ENCODE results near the gene ARFGAP2.
A peak's percentile ranks its signal among the peaks of the same experiment; 100 is the strongest.

ARFGAP2 gene

GRCh38 chr11:47186076-47186699, 9.5 kb upstream of the ARFGAP2 start, which contains the start of gene PACSIN3:
TSS of gene PACSIN3 (minus strand) at chr11:47186434. CDS start at chr11:47182727, 3,707 bp downstream.
- Histone ChIP-seq H3K9ac (ENCODE audit: low read depth, low read length) (peak within 1 kb of the TSS; percentile 81), H3K36me3 (ENCODE audit: control insufficient read depth, insufficient read depth, low read length) (peaks cover 5% of the 10 kb centered on the region), H3K4me1 (ENCODE audit: control insufficient read depth, insufficient read depth, low read length) (peaks cover 5% of the 10 kb centered on the region), H3K9me3 (ENCODE audit: control insufficient read depth, insufficient read depth, low read length) (no peaks in the 10 kb centered on the region), H3K27me3 (ENCODE audit: control insufficient read depth, insufficient read depth, low read length) (peaks cover 8% of the 10 kb centered on the region), H3K4me3 (ENCODE audit: low read depth, low read length) (peak within 1 kb of the TSS; percentile 74)

- H3K4me3 ChIP-seq (ENCODE audit: low read depth, low read length), result peak overlapping the region; percentile 74
- H3K4me1 ChIP-seq (ENCODE audit: control insufficient read depth, insufficient read depth, low read length), result peaks cover 5% of the 10 kb centered on the region
- peak overlapping the region; percentile 81 for H3K9ac ChIP-seq (ENCODE audit: low read depth, low read length)
- H3K36me3 ChIP-seq (ENCODE audit: control insufficient read depth, insufficient read depth, low read length), result peaks cover 5% of the 10 kb centered on the region
- H3K9me3 ChIP-seq (ENCODE audit: control insufficient read depth, insufficient read depth, low read length), result no peaks in the 10 kb centered on the region
- H3K27me3 ChIP-seq (ENCODE audit: control insufficient read depth, insufficient read depth, low read length), result peaks cover 8% of the 10 kb centered on the region
Measured at GRCh38 chr11:47185305-47186075, 8.8 kb upstream of the ARFGAP2 start.

GRCh38 chr11:47184711-47185304, 8.1 kb upstream of the ARFGAP2 start:
- Histone ChIP-seq H3K4me3 (ENCODE audit: low read depth, low read length) (peak overlapping the region; percentile 74), H3K4me1 (ENCODE audit: control insufficient read depth, insufficient read depth, low read length) (peaks cover 6% of the 10 kb centered on the region), H3K36me3 (ENCODE audit: control insufficient read depth, insufficient read depth, low read length) (peaks cover 10% of the 10 kb centered on the region), H3K9me3 (ENCODE audit: control insufficient read depth, insufficient read depth, low read length) (no peaks in the 10 kb centered on the region), H3K9ac (ENCODE audit: low read depth, low read length) (peak overlapping the region; percentile 76), H3K27me3 (ENCODE audit: control insufficient read depth, insufficient read depth, low read length) (peaks cover 8% of the 10 kb centered on the region)

GRCh38 chr11:47183969-47184368, 7.3 kb upstream of the ARFGAP2 start:
- Histone ChIP-seq H3K36me3 (ENCODE audit: control insufficient read depth, insufficient read depth, low read length) (peaks cover 16% of the 10 kb centered on the region), H3K9ac (ENCODE audit: low read depth, low read length) (no peak overlapping the region), H3K9me3 (ENCODE audit: control insufficient read depth, insufficient read depth, low read length) (no peaks in the 10 kb centered on the region), H3K4me3 (ENCODE audit: low read depth, low read length) (peak overlapping the region; percentile 74), H3K4me1 (ENCODE audit: control insufficient read depth, insufficient read depth, low read length) (peaks cover 8% of the 10 kb centered on the region), H3K27me3 (ENCODE audit: control insufficient read depth, insufficient read depth, low read length) (peaks cover 8% of the 10 kb centered on the region)

- H3K4me1 ChIP-seq (ENCODE audit: control insufficient read depth, insufficient read depth, low read length), result peaks cover 8% of the 10 kb centered on the region
- peaks cover 6% of the 10 kb centered on the region for H3K27me3 ChIP-seq (ENCODE audit: control insufficient read depth, insufficient read depth, low read length)
- H3K4me3 ChIP-seq (ENCODE audit: low read depth, low read length), result no peak overlapping the region
- peaks cover 23% of the 10 kb centered on the region for H3K36me3 ChIP-seq (ENCODE audit: control insufficient read depth, insufficient read depth, low read length)
- no peaks in the 10 kb centered on the region for H3K9me3 ChIP-seq (ENCODE audit: control insufficient read depth, insufficient read depth, low read length)
- no peak overlapping the region for H3K9ac ChIP-seq (ENCODE audit: low read depth, low read length)
Measured at GRCh38 chr11:47183031-47183856, 6.6 kb upstream of the ARFGAP2 start.

GRCh38 chr11:47182380-47182779, 5.7 kb upstream of the ARFGAP2 start:
- no peaks in the 10 kb centered on the region for H3K9me3 ChIP-seq (ENCODE audit: control insufficient read depth, insufficient read depth, low read length)
- peaks cover 10% of the 10 kb centered on the region for H3K4me1 ChIP-seq (ENCODE audit: control insufficient read depth, insufficient read depth, low read length)
- H3K36me3 ChIP-seq (ENCODE audit: control insufficient read depth, insufficient read depth, low read length), result peaks cover 28% of the 10 kb centered on the region
- H3K4me3 ChIP-seq (ENCODE audit: low read depth, low read length), result no peak overlapping the region
- H3K27me3 ChIP-seq (ENCODE audit: control insufficient read depth, insufficient read depth, low read length), result no peaks in the 10 kb centered on the region
- H3K9ac ChIP-seq (ENCODE audit: low read depth, low read length), result no peak overlapping the region

- Histone ChIP-seq H3K27me3 (ENCODE audit: control insufficient read depth, insufficient read depth, low read length) (no peaks in the 10 kb centered on the region), H3K4me3 (ENCODE audit: low read depth, low read length) (no peak overlapping the region), H3K36me3 (ENCODE audit: control insufficient read depth, insufficient read depth, low read length) (peaks cover 28% of the 10 kb centered on the region), H3K4me1 (ENCODE audit: control insufficient read depth, insufficient read depth, low read length) (peaks cover 11% of the 10 kb centered on the region), H3K9me3 (ENCODE audit: control insufficient read depth, insufficient read depth, low read length) (no peaks in the 10 kb centered on the region), H3K9ac (ENCODE audit: low read depth, low read length) (no peak overlapping the region)
Measured at GRCh38 chr11:47181271-47181670, 4.6 kb upstream of the ARFGAP2 start.

- Histone ChIP-seq H3K36me3 (ENCODE audit: control insufficient read depth, insufficient read depth, low read length) (peaks cover 31% of the 10 kb centered on the region), H3K9ac (ENCODE audit: low read depth, low read length) (no peak overlapping the region), H3K9me3 (ENCODE audit: control insufficient read depth, insufficient read depth, low read length) (no peaks in the 10 kb centered on the region), H3K4me3 (ENCODE audit: low read depth, low read length) (no peak overlapping the region), H3K27me3 (ENCODE audit: control insufficient read depth, insufficient read depth, low read length) (no peaks in the 10 kb centered on the region), H3K4me1 (ENCODE audit: control insufficient read depth, insufficient read depth, low read length) (peaks cover 15% of the 10 kb centered on the region)
Measured at GRCh38 chr11:47180006-47180787, 3.5 kb upstream of the ARFGAP2 start.

GRCh38 chr11:47179655-47179991, 2.9 kb upstream of the ARFGAP2 start:
- no peaks in the 10 kb centered on the region for H3K9me3 ChIP-seq (ENCODE audit: control insufficient read depth, insufficient read depth, low read length)
- no peak overlapping the region for H3K9ac ChIP-seq (ENCODE audit: low read depth, low read length)
- peaks cover 12% of the 10 kb centered on the region for H3K4me1 ChIP-seq (ENCODE audit: control insufficient read depth, insufficient read depth, low read length)
- no peaks in the 10 kb centered on the region for H3K27me3 ChIP-seq (ENCODE audit: control insufficient read depth, insufficient read depth, low read length)
- H3K36me3 ChIP-seq (ENCODE audit: control insufficient read depth, insufficient read depth, low read length), result peaks cover 33% of the 10 kb centered on the region
- H3K4me3 ChIP-seq (ENCODE audit: low read depth, low read length), result no peak overlapping the region

GRCh38 chr11:47178737-47179654, 2.3 kb upstream of the ARFGAP2 start:
- Histone ChIP-seq H3K4me3 (ENCODE audit: low read depth, low read length) (no peak overlapping the region), H3K4me1 (ENCODE audit: control insufficient read depth, insufficient read depth, low read length) (peaks cover 11% of the 10 kb centered on the region), H3K9me3 (ENCODE audit: control insufficient read depth, insufficient read depth, low read length) (no peaks in the 10 kb centered on the region), H3K9ac (ENCODE audit: low read depth, low read length) (no peak overlapping the region), H3K27me3 (ENCODE audit: control insufficient read depth, insufficient read depth, low read length) (no peaks in the 10 kb centered on the region), H3K36me3 (ENCODE audit: control insufficient read depth, insufficient read depth, low read length) (peaks cover 35% of the 10 kb centered on the region)

Data from iPS-15b (cell line).